GM18499 (cell line): ENCODE measurements around the gene ARID5B.
A peak's percentile ranks its signal among the peaks of the same experiment; 100 is the strongest.

ENCODE experiments used
- ATAC-seq: cut with Tn5 transposase; IDR thresholded peaks from one replicate; pipeline ENCODE4 v1.9.1; 2021; ENCODE audit warnings: moderate number of reproducible peaks; ENCODE audit not compliant: insufficient read depth, unreplicated experiment

Gene ARID5B

DNA sequence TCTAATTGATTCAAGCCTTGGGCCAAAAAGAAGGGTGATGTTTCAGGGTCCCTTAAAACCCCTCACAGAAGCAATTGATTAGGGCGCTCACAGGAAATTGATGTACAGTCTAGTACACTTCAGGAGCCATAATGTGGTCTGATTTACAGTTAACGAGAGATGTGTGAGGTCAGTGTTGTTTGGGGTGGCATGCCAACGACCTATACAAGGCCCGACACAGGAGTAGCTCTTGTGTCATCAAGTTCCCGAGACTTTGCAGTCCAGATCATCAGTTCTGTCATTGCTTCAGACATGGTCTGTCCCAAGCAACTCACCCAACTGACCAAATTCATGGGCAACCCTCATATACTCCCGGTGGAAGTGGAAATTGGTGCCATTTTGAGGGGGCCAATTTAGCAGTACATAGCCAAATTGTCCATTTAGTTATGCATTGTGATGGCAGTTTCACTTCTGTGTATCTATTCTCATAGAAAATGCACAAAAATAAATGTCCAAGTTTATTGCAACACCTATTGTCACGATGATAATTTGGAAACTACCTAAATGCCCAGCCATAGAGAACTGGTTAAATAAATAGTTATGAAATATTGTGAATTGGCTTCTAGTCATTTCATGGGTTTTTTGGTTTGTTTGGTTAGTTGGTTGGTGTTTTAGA, 18.0 kb upstream of the ARID5B start:
- no peak for ATAC-seq

DNA sequence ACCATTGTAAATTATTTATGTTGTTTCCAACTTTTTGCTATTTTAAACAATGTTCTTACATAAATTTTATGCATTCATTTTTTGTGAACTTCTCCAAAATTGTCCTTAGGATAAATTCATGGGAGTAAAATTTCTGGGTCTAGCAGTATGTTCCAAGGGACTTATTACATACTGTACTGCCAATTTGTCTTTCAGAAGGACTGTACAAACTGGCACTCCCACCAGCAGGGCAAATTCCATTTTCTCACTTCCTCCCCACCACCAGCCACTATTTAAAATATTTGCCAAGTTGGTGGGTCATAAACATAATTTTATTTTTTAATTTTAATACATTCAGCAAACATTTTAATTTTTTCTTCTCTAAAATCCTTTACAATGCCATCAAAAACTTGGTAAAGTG, 13.7 kb upstream of the ARID5B start:
- ATAC-seq: no peak

DNA sequence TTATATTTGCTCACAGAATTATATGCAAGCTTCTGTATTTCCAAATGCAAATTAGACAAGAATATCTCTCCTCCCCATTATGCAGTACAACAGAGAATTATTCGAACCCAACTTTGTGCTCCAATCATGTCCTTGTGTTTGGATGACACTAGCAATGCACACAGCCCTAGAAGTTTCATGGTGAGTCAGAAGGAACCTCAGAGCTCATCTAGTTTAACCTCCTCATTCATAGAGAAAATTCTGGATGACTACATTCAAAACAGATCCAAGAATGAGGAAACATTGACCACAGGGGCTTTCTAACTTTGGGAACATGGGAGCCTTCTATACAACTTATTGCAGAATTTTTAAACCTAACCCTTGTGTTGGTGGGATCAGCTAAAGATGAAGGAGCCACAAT, 12.8 kb upstream of the ARID5B start:
- no peak for ATAC-seq

DNA sequence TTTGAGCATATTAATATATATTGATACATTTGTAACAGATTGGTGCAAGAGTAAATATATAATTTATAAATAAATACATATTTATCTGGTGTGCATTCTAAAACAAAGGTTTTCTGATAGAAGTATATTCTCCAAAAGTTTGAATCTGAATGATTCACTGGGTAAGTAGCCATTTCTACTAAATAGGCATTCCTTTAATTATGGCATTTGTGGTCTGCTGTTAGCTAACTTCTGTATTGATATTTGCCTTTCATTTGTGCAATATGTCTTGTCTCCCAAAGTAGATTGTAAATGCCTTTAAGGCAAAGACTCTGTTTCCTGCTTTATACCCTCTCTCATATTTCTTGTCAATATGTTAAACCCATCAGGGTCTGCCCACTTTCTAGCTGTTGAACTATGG, 11.1 kb upstream of the ARID5B start:
- ATAC-seq: no peak

DNA sequence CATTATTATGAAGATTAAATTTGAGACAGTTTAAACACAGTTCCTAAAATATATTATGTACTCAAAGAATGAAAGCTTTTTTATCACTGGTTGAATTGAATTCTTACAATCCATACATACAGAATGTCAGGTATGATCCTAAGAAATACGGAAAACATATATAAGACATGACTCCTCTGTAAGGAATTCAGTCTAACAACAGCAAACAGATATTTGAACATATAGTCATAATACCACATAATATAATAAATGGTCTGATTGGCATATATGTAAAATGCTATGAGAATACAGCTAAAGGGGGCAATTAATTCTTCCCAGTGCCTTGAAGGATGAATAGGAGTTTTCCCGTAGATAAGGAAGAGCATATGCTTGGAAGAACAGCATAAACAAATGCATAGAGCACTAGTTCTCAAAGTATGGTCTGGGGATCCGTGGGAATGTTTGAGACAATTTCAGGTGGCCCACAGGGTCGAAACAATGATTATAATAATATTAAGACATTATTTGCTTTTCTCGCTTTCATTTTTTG, 10.6 kb upstream of the ARID5B start:
- ATAC-seq: no peak

DNA sequence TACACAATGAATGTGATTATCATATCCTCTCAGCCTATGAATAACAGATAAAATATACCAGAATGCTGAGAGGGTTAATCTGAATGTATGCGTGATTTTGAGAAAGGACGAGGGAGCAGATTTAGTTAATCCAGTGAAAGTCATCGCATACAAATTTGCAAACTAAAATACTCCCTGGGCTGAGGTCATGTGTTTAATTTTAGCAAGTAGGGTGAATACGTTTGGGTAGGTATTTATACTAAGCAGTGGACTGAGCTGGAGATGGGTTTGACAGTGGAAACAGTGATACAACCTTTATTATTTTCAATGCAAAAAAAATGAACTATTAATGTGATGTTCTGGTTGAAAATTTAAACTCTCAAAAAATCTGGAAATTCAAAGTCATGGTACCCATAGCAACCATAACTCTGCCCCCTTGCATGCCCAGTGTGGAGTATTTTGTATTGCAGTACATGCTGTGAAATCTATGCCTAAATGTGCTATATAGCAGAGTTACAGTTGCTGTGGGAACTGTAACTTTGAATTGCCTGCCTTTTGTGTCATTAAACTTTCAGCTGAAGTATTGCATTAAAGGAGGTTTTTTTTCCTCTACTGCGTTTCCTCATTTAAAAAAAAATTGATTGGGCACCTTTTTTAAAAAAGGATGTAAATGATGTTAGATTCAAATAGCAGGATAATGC, 9.5 kb upstream of the ARID5B start:
- ATAC-seq: no peak

DNA sequence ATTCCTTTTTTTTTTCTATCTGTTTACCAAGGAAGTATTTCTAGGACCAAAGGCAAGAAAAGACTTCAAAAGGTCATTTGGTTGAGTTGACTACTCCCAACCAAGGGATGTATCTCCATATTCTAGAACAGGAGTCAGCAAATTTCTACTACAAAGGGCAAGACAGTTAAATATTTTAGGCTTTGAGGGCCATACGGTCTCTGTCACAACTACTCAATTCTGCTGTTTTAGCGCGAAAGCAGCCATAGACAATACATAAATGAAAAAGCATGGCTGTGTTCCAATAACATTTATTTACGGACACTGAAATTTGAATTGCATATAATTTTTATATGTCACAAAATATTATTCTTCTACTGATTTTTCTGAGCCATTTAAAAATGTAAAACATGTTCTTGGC, 8.5 kb upstream of the ARID5B start:
- ATAC-seq: no peak

DNA sequence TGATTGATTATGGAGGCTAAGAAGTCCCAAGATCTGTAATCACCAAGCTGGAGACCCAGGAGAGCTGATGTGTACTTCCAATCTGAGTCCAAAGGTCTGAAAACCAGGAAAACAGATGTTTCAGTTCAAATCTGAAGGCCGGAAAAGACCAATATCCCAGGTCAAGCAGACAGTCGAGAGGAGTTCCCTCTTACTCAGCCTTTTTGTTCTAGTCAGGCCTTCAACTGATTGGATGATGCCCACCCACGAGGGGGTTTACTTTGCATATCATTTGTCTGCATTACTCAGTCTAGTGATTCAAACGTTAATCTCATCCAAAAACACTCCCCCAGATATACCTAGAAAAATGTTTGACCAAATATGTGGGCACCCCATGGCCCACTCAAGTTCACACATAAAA, 7.4 kb upstream of the ARID5B start:
- ATAC-seq: no peak

DNA sequence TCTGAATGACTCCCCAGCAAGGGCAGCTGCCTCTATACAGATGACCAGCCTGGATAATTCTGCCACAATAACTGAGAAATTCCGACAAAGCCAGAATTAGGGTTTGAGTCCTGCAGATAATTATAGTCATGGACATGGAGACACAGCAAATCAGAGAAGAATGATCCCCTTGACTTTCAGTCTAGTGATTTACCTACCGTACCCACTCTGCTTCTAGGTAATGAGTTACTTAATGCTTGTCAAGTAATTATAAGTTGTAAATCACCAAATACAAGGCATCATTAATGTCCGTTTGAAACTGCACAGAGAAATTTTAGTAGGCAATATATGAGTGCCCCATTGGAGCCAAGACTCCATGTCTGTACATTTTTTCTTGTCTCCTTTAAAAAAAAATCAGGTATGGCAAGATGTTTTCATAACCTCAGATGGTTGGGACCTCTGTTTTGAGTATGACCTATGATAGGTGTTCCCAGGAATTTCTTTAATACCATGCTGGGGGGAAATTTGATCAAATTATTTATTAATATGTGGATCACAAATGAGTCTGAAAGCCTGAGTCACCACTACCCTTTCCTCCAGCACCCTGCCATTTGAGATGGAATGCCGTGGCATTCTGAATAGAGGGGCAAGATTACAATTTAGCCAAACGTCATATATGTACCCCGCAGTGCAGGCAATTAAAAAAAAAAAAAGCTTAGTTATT, 5.5 kb upstream of the ARID5B start:
- no peak for ATAC-seq

DNA sequence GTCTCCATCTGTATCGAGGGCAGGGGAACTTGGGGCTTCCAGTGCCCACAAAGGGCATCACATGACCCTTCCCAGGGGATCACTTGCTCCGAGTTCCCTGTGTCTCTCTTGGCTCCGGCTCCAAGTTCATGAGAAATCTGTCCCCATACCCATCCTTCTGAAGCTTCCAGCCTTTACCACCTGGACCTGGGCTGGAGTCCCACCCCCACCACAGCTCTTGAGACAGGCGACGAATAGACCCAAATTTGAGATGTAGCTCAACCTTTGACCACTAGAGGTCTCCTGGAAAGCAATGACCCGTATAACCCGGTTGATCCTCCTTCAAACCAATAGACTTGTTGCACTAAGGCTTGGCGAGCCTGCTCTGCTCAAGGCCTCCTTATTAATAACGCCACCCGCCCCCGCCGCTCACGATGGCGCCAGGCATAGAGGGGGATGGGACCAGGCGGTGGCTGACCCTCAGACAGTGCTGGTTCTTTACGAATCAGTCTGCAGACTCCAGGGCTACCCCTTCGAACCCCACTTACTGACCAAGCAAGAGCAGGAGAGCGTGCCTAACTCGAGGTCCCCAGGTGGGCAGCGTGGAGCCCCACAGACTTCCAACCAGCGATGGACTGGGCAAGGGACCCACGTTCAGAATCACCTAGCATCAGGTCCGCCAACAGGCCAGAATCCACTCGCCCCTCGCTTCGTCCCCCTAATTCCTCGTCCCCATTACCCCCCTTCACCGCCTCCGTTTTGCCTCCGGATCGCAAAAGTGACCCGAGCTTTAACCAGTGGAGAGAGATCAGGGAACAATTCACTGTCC, 4.4 kb upstream of the ARID5B start:
- peak; percentile 56 for ATAC-seq

DNA sequence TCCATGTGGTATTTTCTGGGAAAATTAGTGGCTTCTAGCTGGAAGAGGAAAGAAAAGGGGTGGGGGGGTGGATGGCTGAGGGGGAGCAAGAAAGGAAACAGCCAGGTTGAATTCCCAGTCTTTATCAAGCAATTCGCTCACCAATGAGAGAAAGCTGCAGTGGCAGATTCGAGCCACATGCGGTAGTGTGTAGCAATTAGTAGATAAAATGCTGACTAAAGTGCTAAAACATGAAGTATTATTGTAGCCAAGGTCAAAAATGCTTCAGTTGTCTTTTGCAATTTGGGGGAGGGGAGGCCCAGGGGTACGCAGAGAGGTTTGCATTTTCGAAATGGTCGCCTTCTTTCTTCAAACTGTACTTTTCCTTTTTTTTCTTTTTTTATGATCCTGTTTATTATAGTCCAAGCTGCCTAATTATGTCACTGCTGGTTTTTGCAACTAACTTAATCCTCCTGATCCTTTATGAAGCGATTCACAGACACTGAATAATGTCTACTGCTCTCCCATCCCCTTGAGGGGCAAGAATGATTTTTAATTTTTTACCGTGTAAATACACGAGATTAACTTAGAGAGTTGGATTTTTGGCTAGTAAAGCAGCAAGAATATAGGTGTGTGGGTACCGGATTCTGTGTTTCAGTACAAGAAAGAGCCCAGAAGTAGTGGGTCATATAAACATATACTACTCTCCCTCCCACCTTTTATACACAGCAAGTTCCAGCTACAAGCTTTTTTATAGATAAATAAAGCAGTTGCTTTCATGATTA, 3.6 kb upstream of the ARID5B start:
- no peak for ATAC-seq

DNA sequence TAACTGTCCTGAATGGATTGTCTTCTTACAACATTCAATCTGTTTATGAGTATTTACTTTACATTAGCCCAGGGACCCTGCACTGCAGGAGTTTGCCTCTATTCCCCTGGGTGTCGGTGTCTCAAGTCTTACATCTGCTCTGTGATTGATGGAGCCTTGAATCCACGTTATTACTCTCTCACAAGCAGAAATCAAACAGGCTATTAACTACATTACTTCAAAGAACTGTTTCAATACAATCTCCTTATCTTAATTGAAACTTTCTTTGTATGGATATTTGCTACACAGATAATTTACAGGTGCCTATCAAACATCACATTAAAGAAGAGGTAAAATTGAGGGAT, 3.1 kb upstream of the ARID5B start:
- ATAC-seq: no peak

DNA sequence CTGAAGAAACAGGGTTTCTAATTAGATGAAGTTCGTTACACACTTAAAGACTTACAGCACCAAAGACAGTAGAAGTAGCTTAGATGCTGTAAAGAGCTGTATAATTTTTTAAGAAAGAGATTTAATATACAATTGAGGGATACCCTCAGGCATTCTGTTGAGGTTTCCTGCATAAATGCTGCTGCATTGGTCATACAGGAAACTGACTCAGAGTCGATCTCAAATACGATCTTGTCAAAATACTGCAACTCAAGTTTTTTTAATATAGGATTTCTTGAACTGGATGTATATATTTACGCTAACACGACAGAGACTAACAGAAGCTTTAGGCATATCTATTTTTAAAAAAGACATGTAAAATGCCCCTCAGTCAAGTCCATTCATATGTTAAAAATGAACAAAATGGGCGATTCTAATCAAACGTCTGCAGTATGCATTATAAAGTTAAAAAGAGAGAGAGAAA, 2.4 kb upstream of the ARID5B start:
- ATAC-seq: no peak

DNA sequence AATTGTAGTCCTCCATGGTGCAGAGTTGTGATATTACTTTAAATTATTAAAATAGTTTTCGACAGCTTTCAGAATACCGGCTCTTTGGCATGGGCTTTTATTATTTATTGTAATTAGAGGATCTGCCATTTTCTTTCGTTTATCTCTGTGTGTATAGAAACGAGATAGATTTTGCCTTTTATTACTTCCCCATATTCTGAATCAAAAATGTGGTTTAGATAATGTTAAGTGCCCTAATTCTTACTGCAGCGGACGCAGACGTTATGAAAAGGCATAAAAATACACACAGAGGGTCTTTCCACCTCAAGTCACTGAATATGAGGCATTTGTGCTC, 1.9 kb upstream of the ARID5B start:
- ATAC-seq: no peak

DNA sequence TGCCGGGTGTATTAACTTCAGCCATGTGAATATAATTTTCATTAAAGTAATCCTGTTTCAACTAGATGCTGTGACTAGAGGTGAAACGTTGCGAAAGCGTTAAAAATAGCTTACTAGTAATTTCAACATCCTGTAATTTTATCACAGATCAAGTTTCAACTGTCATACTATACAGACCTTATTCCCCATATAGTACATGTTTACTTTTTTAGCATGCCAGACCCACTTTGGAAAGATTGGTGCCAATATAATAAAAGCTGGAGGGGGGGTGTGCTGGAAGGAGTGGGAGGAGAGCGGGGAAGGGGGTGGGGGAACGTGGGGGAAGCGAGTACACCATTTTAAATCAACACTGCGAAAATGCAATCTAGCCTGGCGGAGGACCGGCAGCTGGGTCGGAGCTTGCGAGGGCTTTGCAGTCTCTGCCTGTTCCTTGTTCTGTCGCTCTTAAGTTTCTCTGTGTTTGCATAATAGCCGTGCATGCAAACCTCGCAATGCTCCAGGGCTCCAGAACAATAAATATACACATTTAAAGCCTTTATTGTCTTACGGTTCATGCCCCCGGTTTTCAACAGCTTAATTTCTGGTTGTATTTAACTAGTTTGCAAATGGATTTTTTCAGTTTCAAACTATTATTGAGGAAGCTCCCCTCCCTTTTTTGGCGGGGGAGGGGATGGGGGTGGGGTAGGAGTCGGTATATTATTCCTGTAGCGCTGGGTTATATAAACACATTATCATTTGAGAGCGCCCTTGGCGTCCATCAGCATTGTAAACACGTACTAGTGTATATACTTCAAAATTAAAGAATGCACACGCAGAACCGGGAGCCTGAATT, 1.3 kb upstream of the ARID5B start:
- peak; percentile 30 for ATAC-seq

DNA sequence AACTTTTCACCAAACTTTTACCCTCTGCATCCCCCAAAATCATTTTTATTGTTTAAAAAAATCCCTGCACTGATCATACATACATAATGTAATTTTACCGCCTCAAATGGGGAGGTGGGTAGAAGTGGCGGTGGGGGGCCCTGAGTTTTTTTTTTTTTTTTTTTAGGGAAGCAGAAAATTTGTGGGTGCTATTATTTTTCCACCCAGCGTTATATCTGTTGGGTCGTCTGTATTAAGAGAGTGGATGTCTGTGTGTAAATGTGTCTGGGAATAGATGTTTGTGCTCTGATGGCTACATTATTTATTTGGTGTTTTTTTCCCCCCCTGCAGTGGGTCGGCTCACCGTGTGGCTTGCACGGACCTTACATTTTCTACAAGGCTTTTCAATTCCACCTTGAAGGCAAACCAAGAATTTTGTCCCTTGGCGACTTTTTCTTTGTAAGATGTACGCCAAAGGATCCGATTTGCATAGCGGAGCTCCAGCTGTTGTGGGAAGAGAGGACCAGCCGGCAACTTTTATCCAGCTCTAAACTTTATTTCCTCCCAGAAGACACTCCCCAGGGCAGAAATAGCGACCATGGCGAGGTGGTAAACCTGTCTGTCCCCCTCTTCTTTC, 438 bp downstream of the ARID5B start:
- no peak for ATAC-seq

DNA sequence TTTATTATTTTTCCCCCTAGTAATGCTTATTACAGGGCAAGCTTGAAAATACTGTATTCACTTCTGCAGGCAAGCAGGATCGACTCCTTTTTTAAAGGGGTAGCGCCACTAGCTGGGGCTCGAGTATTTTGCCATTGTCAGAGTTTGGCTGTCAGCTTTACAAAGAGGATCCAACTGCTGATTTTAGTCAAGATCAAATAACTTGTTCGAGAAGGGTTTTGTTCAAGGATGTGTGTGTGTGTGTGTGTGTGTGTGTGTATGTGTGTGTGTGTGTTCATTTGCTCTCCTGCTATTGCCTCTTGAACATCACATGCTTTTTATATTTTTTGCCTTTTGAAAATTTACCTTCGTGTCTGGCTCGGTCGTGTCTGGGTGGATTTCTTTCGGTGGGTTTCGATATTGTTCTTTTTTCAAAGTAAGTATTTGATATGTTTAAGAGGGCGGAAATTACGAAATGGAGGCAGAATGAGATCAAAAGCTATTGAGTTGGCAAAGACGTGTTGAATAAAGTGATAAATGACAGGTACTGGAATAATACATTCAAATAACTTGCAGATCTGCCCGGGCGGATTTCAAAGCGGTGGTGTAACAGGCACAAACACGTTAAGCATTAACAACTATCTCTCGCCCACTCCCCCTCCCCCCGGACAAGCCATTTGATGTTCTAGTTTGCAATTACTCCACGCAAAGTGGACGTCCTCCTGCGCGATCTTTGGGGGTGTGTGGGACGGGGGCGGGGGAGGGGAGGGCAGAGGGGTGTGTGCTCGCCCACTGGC, 1.1 kb downstream of the ARID5B start:
- ATAC-seq: no peak
